GM13977 (cell line): Measurements from ENCODE around the gene PKP1.

Source experiments
- DNase-seq: peaks from one replicate; pipeline ENCODE4 v3.0.0; 2012; ENCODE audit warnings: low spot score
- in situ Hi-C: fragments of 300-500 bp; cut with MboI; formaldehyde crosslinking; loops from one replicate; pipeline ENCODE4 v1.12.0; 2022; ENCODE audit warnings: low sequenced_read_pairs, low pct_unique_long_range_greater_than_20kb, mixed read lengths, inconsistent platforms; ENCODE audit not compliant: unreplicated experiment
- TF ChIP-seq, protein P1 (sequence below): IDR thresholded peaks from 2 replicates; pipeline ENCODE4 v1.5.1; 2012; ENCODE audit warnings: mild to moderate bottlenecking, control low read depth; ENCODE audit not compliant: insufficient read depth; ENCODE audit errors: extremely low read depth, missing control alignments

Gene PKP1

DNA sequence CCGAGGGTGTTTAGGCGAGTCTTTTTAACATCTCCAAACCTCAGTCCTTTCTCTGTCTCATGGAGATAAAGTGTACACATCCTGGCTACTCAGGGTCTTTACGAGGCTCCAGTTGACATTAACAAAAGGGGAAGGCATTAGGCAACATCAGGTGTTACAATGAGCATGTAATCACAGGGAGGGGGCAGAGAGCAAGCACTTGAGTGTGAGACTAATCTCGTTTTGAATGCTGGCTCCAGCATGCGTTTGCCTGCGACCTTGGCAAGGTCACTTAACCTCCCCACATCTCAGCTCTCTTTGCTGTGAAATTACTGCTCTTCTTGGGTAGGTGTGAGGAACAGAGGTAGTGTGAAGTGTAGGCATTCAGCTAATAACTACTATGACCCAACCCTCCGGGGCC is 91.1 kb downstream of the PKP1 start:
- no peak for DNase-seq
- in situ Hi-C loops = no loop called here
- TF ChIP-seq, protein P1, sequence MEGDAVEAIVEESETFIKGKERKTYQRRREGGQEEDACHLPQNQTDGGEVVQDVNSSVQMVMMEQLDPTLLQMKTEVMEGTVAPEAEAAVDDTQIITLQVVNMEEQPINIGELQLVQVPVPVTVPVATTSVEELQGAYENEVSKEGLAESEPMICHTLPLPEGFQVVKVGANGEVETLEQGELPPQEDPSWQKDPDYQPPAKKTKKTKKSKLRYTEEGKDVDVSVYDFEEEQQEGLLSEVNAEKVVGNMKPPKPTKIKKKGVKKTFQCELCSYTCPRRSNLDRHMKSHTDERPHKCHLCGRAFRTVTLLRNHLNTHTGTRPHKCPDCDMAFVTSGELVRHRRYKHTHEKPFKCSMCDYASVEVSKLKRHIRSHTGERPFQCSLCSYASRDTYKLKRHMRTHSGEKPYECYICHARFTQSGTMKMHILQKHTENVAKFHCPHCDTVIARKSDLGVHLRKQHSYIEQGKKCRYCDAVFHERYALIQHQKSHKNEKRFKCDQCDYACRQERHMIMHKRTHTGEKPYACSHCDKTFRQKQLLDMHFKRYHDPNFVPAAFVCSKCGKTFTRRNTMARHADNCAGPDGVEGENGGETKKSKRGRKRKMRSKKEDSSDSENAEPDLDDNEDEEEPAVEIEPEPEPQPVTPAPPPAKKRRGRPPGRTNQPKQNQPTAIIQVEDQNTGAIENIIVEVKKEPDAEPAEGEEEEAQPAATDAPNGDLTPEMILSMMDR = no peak

DNA sequence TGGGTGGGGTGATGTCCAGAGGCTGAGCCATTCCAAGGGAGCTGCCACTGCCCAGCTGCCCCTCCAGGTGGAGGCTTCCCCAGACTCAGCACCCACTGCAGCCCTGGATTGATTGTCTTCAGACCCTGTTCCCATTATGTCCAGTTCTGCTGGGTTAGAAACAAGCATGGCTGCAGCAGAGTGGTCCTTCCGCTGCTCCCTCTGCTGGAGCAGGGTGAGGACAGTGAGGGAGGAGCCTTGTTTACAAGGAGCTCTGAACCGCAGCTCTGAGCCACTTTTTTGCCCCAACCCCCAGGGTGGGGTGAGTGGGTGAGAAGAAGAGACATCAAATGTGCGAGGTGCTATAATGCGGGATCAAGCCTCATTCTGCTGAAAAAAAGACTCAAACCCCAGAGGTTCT is 91.9 kb downstream of the PKP1 start:
- in situ Hi-C loops = no loop called here
- TF ChIP-seq, protein P1 = no peak
- DNase-seq = no peak

DNA sequence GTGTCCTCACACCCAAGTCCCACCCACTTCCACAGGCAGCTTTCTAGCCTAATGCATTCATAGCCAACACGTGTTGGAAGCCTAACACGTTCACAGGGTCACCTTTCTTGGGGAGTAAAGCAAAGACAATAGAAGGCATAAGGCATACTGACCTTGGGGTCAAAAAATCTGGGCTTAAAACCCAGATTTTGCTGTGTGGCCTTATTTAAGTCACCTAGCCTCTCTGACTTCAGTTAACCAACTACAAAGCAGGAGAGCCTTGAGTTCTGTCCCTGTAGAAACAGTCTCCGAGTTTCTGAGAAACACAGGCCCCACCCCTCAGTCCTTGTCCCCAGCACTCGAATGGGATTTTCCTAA is 92.8 kb downstream of the PKP1 start:
- no peak for DNase-seq
- in situ Hi-C loops = no loop called here
- TF ChIP-seq, protein P1 = no peak

DNA sequence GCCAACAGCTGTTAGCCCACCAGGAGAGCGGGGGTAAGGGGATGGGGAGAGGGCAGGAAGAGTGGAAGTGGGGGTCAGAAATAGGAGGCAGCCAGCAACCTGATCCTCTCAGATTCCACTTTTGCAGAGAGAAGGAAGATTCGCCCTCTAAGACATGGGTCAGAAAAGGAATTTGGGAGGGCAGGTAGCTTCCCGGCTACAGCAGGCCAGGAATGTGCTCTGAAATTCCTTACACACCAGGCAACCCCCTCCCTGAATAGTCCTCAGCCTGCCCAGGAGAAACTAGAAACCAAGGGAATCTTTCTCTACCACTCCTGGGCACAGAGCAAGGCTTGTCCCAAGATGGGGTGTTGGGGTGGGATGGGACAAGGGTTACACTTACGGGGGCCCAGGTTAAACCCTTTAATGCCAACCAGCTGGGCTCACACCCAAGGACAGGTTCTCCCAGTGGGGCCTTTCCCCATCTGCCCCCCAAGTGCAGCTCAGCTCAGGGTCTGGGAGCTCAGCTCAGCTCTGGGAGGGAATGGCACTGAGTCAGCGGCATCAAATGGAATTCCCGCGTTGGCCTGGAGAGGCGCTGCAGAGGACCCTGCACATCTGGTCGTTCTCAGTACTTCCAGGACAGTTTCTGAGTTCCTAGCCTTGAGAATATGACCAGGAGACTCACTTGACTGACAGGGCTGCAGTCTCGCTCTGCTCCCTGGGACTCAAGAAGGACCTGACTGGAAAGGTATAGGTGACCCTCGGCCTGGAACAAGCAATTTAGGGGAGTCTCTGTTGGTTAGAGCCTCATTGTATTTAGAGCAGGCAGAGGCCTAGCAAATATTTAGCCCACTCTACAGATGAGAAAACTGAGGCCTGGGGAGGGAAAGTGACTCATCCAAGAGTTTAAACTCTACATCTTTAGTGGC is 93.4 kb downstream of the PKP1 start:
- in situ Hi-C loops = no loop called here
- DNase-seq = peak; percentile 68
- TF ChIP-seq, protein P1 = peak; percentile 56

DNA sequence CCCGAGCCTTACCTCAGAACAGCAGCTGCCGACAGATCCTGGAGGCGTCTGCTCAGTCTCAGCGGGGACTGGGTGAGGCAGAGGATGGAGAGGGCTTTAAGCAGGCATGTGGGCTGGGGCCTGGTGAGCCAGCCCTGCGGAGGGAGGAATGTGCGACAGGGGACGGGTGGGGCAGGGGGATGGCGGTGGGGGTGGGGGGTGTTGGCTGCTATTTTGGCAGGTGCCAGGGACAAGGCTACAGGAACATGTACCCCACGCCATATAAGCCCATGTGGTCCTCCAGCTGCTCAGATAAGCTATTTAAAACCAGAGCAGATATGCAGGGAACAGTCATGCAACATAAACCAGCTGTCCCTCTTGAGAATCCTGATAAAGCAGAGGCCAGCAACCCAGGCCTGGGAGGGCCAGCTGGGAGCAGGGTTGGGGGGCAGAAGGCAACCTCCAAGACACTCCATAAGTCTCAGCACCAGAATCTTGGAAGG is 94.3 kb downstream of the PKP1 start, which contains the start of gene TNNT2:
Gene TNNT2 (minus strand): TSS at position 70 of the 482 bp plus-strand sequence. CDS start 4,426 bp downstream, outside the sequence.
- no peak for DNase-seq
- TF ChIP-seq, protein P1 = no peak
- in situ Hi-C loops = no loop called here

DNA sequence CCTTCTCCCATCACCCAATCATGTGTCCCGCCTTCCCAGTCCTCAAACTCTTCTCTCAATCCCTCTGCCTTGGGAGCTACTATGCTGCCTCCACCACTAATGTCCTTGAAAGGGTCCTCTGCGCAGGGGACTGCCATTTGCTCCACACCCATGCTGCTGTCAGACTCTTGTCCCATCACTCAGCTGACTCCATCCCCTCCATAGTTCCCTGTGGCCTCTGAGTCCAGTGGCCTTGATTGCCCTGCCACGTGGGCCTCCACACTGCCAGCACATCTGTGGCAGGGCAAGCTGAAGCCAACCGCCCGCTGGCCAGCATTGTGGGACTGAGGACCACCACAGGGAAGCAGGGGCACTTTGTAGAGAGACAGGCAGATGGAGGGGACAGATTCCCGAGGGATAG is 95.5 kb downstream of the PKP1 start:
- TF ChIP-seq, protein P1 = no peak
- DNase-seq = no peak
- in situ Hi-C loops = no loop called here
